Measurements from ENCODE around the gene CCDC61. TPM values are rescaled to one million over a fixed set of nuclear protein-coding genes. Genes with fewer than 3 reads are reported as not detected.

Gene CCDC61
- total RNA-seq, 1 experiment from 2014 or later, result 16.9 TPM

- DNase-seq, result no peak
- Mint-ChIP-seq H3K4me1 (peaks cover 12 to 29% of the 10 kb centered on the region in 2 experiments), H3K27me3 (ENCODE audit: low read depth) (peaks cover 73% of the 10 kb centered on the region), H3K36me3 (ENCODE audit: insufficient read depth in 1 of 3, low read depth in 3 of 3) (0 out of 7 replicates have a peak, but pooled peaks cover 0 to 1% (median 0%) of the 10 kb centered on the region in 3 experiments), H3K27ac (no peak overlapping the region), H3K9me3 (no peaks in the 10 kb centered on the region), H3K4me3 (peak overlapping the region; percentile 59 to 81)
- Histone ChIP-seq H3K9ac (ENCODE audit: extremely low read depth, insufficient read length, low read length) (no peak overlapping the region), H2AK5ac (ENCODE audit: insufficient read length, low read length) (no peak overlapping the region), H2BK12ac (ENCODE audit: insufficient read length, low read depth, low read length) (no peak overlapping the region), H3K79me1 (ENCODE audit: insufficient read depth, low read depth, low read length, poor library complexity, severe bottlenecking) (no peaks in the 10 kb centered on the region), H2BK120ac (ENCODE audit: low read depth, low read length, poor library complexity, severe bottlenecking) (no peak overlapping the region), H3K23ac (ENCODE audit: insufficient read length, low read depth, low read length) (no peak overlapping the region), H3T11ph (ENCODE audit: low read length) (no peak overlapping the region), H4K8ac (replicated peaks; ENCODE audit: insufficient read length, low read depth, low read length) (no peak overlapping the region), H2AFZ (ENCODE audit: low read length) (no peak overlapping the region), H3K4me1 (ENCODE audit: insufficient read depth, low read length) (peaks cover 2% of the 10 kb centered on the region; the same call in 1 of the 2 replicates), H2BK5ac (ENCODE audit: insufficient read length, low read length) (no peak overlapping the region), H3K79me2 (ENCODE audit: insufficient read depth, low read length) (no peaks in the 10 kb centered on the region; the same call in 1 of the 2 replicates), H2BK15ac (ENCODE audit: low read depth, low read length) (no peak overlapping the region), H3K4me2 (ENCODE audit: insufficient read depth, insufficient read length, low read length) (peak overlapping the region; percentile 72), H3K9me3 (ENCODE audit: control insufficient read depth, low read depth, low read length) (no peaks in the 10 kb centered on the region), H3K18ac (ENCODE audit: insufficient read length, low read depth, low read length) (no peak overlapping the region), H2BK20ac (ENCODE audit: low read depth, low read length, poor library complexity, severe bottlenecking) (no peak overlapping the region), H4K20me1 (ENCODE audit: control insufficient read depth, insufficient read depth, insufficient read length) (peaks cover 4% of the 10 kb centered on the region), H3K27ac (ENCODE audit: insufficient read length, low read depth, low read length) (no peak overlapping the region), H3K56ac (ENCODE audit: insufficient read length, low read depth, low read length) (no peak overlapping the region), H4K5ac (ENCODE audit: insufficient read length, low read depth, low read length) (no peak overlapping the region), H4K91ac (ENCODE audit: insufficient read length, low read depth, low read length) (no peak overlapping the region), H3K23me2 (ENCODE audit: insufficient read length, low read depth, low read length, poor library complexity, severe bottlenecking) (no peaks in the 10 kb centered on the region), H3K14ac (ENCODE audit: insufficient read depth, low read length) (no peak overlapping the region; the same call in 1 of the 2 replicates), H3K4ac (ENCODE audit: low read depth, low read length) (no peak overlapping the region), H3K27me3 (ENCODE audit: insufficient read depth, low read length) (no peaks in the 10 kb centered on the region; the same call in 1 of the 2 replicates)
- no peak for TF ChIP-seq CTCF (conservative IDR thresholded peaks at IDR 0.05)
- WGBS (ENCODE audit: extremely low coverage, insufficient read length, low lambda C conversion rate), result no CpG with 5 or more reads among the region's 54 CpGs
Measured at GRCh38 chr19:45972947-45973540, 22.2 kb upstream of the CCDC61 start.
